SU-DHL-6 (cell line): Measurements from ENCODE around the gene PJA1.
A peak's percentile ranks its signal among the peaks of the same experiment; 100 is the strongest.

Experiments used
- H2AFZ ChIP-seq: fragments of 200-600 bp; sonication (generic); 2 replicates; pipeline ENCODE4 v1.6.1; 2014; ENCODE audit warnings: low read depth, mild to moderate bottlenecking, moderate library complexity, mixed read lengths, antibody characterized with exemption, low read length; ENCODE audit not compliant: severe bottlenecking
- H3F3A ChIP-seq: fragments of 200-600 bp; shearing (Covaris generic); 2 replicates; pipeline ENCODE4 v1.6.0; 2016; ENCODE audit warnings: antibody characterized with exemption, mild to moderate bottlenecking; ENCODE audit not compliant: insufficient read depth
- H3K27ac ChIP-seq: fragments of 200-600 bp; sonication (generic); 2 replicates; pipeline ENCODE4 v1.5.1; 2016; ENCODE audit warnings: low read depth, mild to moderate bottlenecking, low read length, moderate library complexity, mixed read lengths
- H3K27me3 ChIP-seq: fragments of 200-600 bp; sonication (generic), shearing (Covaris generic); 2 replicates; pipeline ENCODE4 v1.6.0; 2014; ENCODE audit warnings: mild to moderate bottlenecking, low read length
- H3K36me3 ChIP-seq: fragments of 200-600 bp; sonication (generic); 2 replicates; pipeline ENCODE4 v1.6.1; 2014; ENCODE audit warnings: mild to moderate bottlenecking, low read length, mixed read lengths
- H3K4me2 ChIP-seq: fragments of 300-600, 200-600 bp; shearing (Covaris generic), sonication (generic); 2 replicates; pipeline ENCODE4 v1.6.0; 2014; ENCODE audit warnings: low read length, low read depth, mild to moderate bottlenecking; ENCODE audit not compliant: poor library complexity, severe bottlenecking
- H3K4me3 ChIP-seq: fragments of 200-600 bp; sonication (generic); 2 replicates; pipeline ENCODE4 v1.5.1; 2014; ENCODE audit warnings: antibody characterized with exemption, low read length, mild to moderate bottlenecking, mixed read lengths; ENCODE audit not compliant: insufficient read depth, poor library complexity, severe bottlenecking
- H3K79me2 ChIP-seq: fragments of 200-600 bp; sonication (generic); 2 replicates; pipeline ENCODE4 v1.6.1; 2014; ENCODE audit warnings: mild to moderate bottlenecking, low read length, moderate library complexity; ENCODE audit not compliant: insufficient read depth
- H3K9ac ChIP-seq: fragments of 200-600 bp; sonication (generic); 2 replicates; pipeline ENCODE4 v1.7.0; 2014; ENCODE audit warnings: mild to moderate bottlenecking, low read length
- H3K9me2 ChIP-seq: fragments of 200-600 bp; sonication (generic); replicated peaks from 2 replicates; pipeline ENCODE4 v1.6.1; 2014; ENCODE audit warnings: low read length; ENCODE audit not compliant: insufficient read depth
- H3K9me3 ChIP-seq: fragments of 200-600 bp; sonication (generic); 2 replicates; pipeline ENCODE4 v1.6.1; 2014; ENCODE audit warnings: low read length, mixed read lengths; ENCODE audit not compliant: insufficient read depth
- H4K20me1 ChIP-seq: fragments of 200-600 bp; sonication (generic); 2 replicates; pipeline ENCODE4 v1.6.1; 2014; ENCODE audit warnings: low read depth, mild to moderate bottlenecking, antibody characterized with exemption, low read length, moderate library complexity, mixed read lengths
- CTCF ChIP-seq: fragments of 200-600 bp; sonication (generic); IDR thresholded peaks from one replicate; pipeline ENCODE4 v1.5.1; 2017; ENCODE audit warnings: antibody characterized with exemption, mild to moderate bottlenecking, low read length, moderate library complexity; ENCODE audit not compliant: insufficient read depth, poor library complexity, severe bottlenecking
- EZH2phosphoT487 ChIP-seq: fragments of 200-600 bp; sonication (generic), shearing (Covaris generic); conservative IDR thresholded peaks from 2 replicates; pipeline ENCODE4 v1.6.1; 2018; ENCODE audit warnings: mild to moderate bottlenecking, antibody characterized with exemption, low read length, moderate library complexity, mixed read lengths

The PJA1 gene

GRCh38 chrX:69165087-69165651, at the start of gene PJA1:
Gene PJA1, minus strand, starts transcription at chrX:69165453. Its CDS starts 2,380 bp downstream, at chrX:69163073.
- Histone ChIP-seq H3K36me3 (no peaks in the 10 kb centered on the region), H3K27me3 (no peaks in the 10 kb centered on the region), H3K4me2 (peak within 1 kb of the TSS; percentile 82), H2AFZ (peak within 1 kb of the TSS; percentile 97), H3K27ac (peak within 1 kb of the TSS; percentile 48), H3K4me3 (peak within 1 kb of the TSS; percentile 75), H4K20me1 (no peaks in the 10 kb centered on the region), H3K79me2 (no peaks in the 10 kb centered on the region; the same call in 1 of the 2 replicates), H3K9me2 (no peaks in the 10 kb centered on the region), H3K9ac (peak within 1 kb of the TSS; percentile 74), H3K9me3 (no peaks in the 10 kb centered on the region), H3F3A (no peaks in the 10 kb centered on the region)
- no peak for TF ChIP-seq EZH2phosphoT487
- TF ChIP-seq CTCF, result no peak

GRCh38 chrX:69214463-69214862, 49.2 kb upstream of the PJA1 start:
- Histone ChIP-seq H3K9me3 (no peaks in the 10 kb centered on the region), H3K27me3 (no peaks in the 10 kb centered on the region), H2AFZ (no peak overlapping the region), H3F3A (no peaks in the 10 kb centered on the region), H3K79me2 (no peaks in the 10 kb centered on the region), H3K9me2 (no peaks in the 10 kb centered on the region), H3K4me3 (no peak overlapping the region), H4K20me1 (no peaks in the 10 kb centered on the region), H3K36me3 (no peaks in the 10 kb centered on the region), H3K4me2 (no peak overlapping the region), H3K9ac (no peak overlapping the region), H3K27ac (no peak overlapping the region)
- TF ChIP-seq CTCF (no peak), EZH2phosphoT487 (no peak)

GRCh38 chrX:69211701-69212100, 46.4 kb upstream of the PJA1 start:
- Histone ChIP-seq H3K9ac (no peak overlapping the region), H3K36me3 (no peaks in the 10 kb centered on the region), H3K4me2 (no peak overlapping the region), H3K4me3 (no peak overlapping the region), H2AFZ (no peak overlapping the region), H3K9me2 (no peaks in the 10 kb centered on the region), H3K9me3 (no peaks in the 10 kb centered on the region), H3K79me2 (no peaks in the 10 kb centered on the region), H3K27me3 (no peaks in the 10 kb centered on the region), H3F3A (no peaks in the 10 kb centered on the region), H4K20me1 (no peaks in the 10 kb centered on the region), H3K27ac (no peak overlapping the region)
- no peak for TF ChIP-seq EZH2phosphoT487
- TF ChIP-seq CTCF, result no peak
